Measurements from ENCODE around the gene LRCH1. TPM values are rescaled to one million over a fixed set of nuclear protein-coding genes. Genes with fewer than 3 reads are reported as not detected.

The LRCH1 gene
- total and polyA plus RNA-seq, 11 donors = 4.5 to 20.1 (median 12.5) TPM

GRCh38 chr13:46629811-46630413, 76.9 kb downstream of the LRCH1 start:
- intact Hi-C loops (cut with DNase I) = no loop called here

GRCh38 chr13:46630431-46631178, 77.6 kb downstream of the LRCH1 start:
- H3K27ac ChIP-seq = peak overlapping the region in 9 of 12 donors; percentile 1 to 49 (median 36)
- no peak for TF ChIP-seq POLR2A (IDR thresholded peaks at IDR 0.05)
- WGBS, 4 donors = 24 to 34% (median 33%) methylated on average over 1 of the region's 1 CpG
- H3K9me3 ChIP-seq = no peaks in the 10 kb centered on the region
- DNase-seq (no peak), ATAC-seq (peak in 2 of 4 donors; percentile 7 to 32)
- H3K36me3 ChIP-seq = no peaks in the 10 kb centered on the region
- intact Hi-C loops (cut with DNase I) = no loop called here
- peaks cover 0 to 69% (median 46%) of the 10 kb centered on the region in 12 donors for H3K4me1 ChIP-seq
- no peaks in the 10 kb centered on the region for H3K27me3 ChIP-seq
- no peak overlapping the region for H3K4me3 ChIP-seq

More at GRCh38 chr13:46629811-46630413, 76.9 kb downstream of the LRCH1 start:
- TF ChIP-seq CTCF (IDR thresholded peaks at IDR 0.05) (no peak), POLR2A (IDR thresholded peaks at IDR 0.05) (no peak)
- peaks cover 0 to 67% (median 47%) of the 10 kb centered on the region in 12 donors for H3K4me1 ChIP-seq
- no peaks in the 10 kb centered on the region for H3K36me3 ChIP-seq
- WGBS, 4 donors = 37 to 56% (median 47%) methylated on average over 1 of the region's 1 CpG
- peak overlapping the region in 8 of 12 donors; percentile 1 to 49 (median 38) for H3K27ac ChIP-seq
- no peak for DNase-seq
- H3K4me3 ChIP-seq = no peak overlapping the region
- no peak for ATAC-seq
- H3K27me3 ChIP-seq = no peaks in the 10 kb centered on the region
- H3K9me3 ChIP-seq = no peaks in the 10 kb centered on the region

GRCh38 chr13:46631179-46631542, 78.2 kb downstream of the LRCH1 start:
- H3K27ac ChIP-seq = peak overlapping the region in 3 of 12 donors; percentile 38 to 49 (median 41)
- ATAC-seq (no peak), DNase-seq (no peak)
- TF ChIP-seq CTCF (IDR thresholded peaks at IDR 0.05) = no peak
- no peak for TF ChIP-seq POLR2A (IDR thresholded peaks at IDR 0.05)
- H3K36me3 ChIP-seq = no peaks in the 10 kb centered on the region
- no peaks in the 10 kb centered on the region for H3K27me3 ChIP-seq
- 75 to 87% (median 81%) methylated on average over 2 of the region's 2 CpGs for WGBS, 4 donors
- H3K9me3 ChIP-seq = no peaks in the 10 kb centered on the region
- intact Hi-C loops (cut with DNase I) = no loop called here
- H3K4me1 ChIP-seq = peaks cover 0 to 72% (median 44%) of the 10 kb centered on the region in 12 donors
- H3K4me3 ChIP-seq = no peak overlapping the region

GRCh38 chr13:46632176-46632575, 79.2 kb downstream of the LRCH1 start:
- H3K4me1 ChIP-seq = peaks cover 0 to 82% (median 44%) of the 10 kb centered on the region in 12 donors
- DNase-seq (no peak), ATAC-seq (no peak)
- no peaks in the 10 kb centered on the region for H3K36me3 ChIP-seq
- WGBS, 4 donors = 90 to 97% (median 94%) methylated on average over 2 of the region's 2 CpGs
- H3K27me3 ChIP-seq = no peaks in the 10 kb centered on the region
- intact Hi-C loops (cut with DNase I) = no loop called here
- H3K9me3 ChIP-seq = no peaks in the 10 kb centered on the region
- TF ChIP-seq CTCF (IDR thresholded peaks at IDR 0.05) = no peak
- no peak for TF ChIP-seq POLR2A (IDR thresholded peaks at IDR 0.05)
- H3K27ac ChIP-seq = peak overlapping the region in 1 of 12 donors; percentile 20
- H3K4me3 ChIP-seq = no peak overlapping the region
